Thyroid gland (tissue), 4 donors: ENCODE measurements around the gene DACH2. TPM values are rescaled to one million over a fixed set of nuclear protein-coding genes. Genes with fewer than 3 reads are reported as not detected.

Experiments used
- DNase-seq, 2 donors: peaks; one replicate each; pipeline ENCODE4 v3.0.0-alpha.2; 2019
- H3K27ac ChIP-seq, 3 donors: fragments of 200-600 bp; sonication (generic); 1 replicate in 2 of 3; 2 replicates in 1 of 3; pipeline ENCODE4 v1.5.1; 2016 to 2019; ENCODE audit warnings: mild to moderate bottlenecking in 1 of 3, moderate library complexity in 1 of 3
- H3K27me3 ChIP-seq: fragments of 200-600 bp; sonication (generic); one replicate; pipeline ENCODE4 v1.5.1; 2019
- H3K36me3 ChIP-seq, 2 donors: fragments of 200-600 bp; sonication (generic); one replicate each; pipeline ENCODE4 v1.5.1; 2016 to 2019
- H3K4me1 ChIP-seq, 2 donors: fragments of 200-600 bp; sonication (generic); one replicate each; pipeline ENCODE4 v1.5.1; 2017 to 2019
- H3K4me3 ChIP-seq, 3 donors: fragments of 200-600 bp; sonication (generic); replicated peaks in 1 of 3; 1 replicate in 2 of 3; 2 replicates in 1 of 3; pipeline ENCODE4 v1.5.1; 2016; ENCODE audit warnings: mild to moderate bottlenecking in 1 of 3
- H3K9me3 ChIP-seq: fragments of 200-600 bp; sonication (generic); one replicate; pipeline ENCODE4 v1.5.1; 2017
- POLR2A ChIP-seq, 2 donors: fragments of 450-650 bp; IDR thresholded peaks; one replicate each; pipeline ENCODE4 v1.6.1; 2017; ENCODE audit warnings: antibody characterized with exemption in 2 of 2, mild to moderate bottlenecking in 2 of 2, moderate library complexity in 1 of 2
- WGBS, 2 donors: methylation state at CpG; one replicate each; pipeline ENCODE4 v1.1.5; 2017; 5-methylcytosine and 5-hydroxymethylcytosine counted together
- intact Hi-C: fragments of 100-400 bp; cut with DNase I; formaldehyde crosslinking; loops from one replicate; pipeline ENCODE4 v1.15.1; 2023
- total RNA-seq, 4 donors: library from RNA; depleted of rRNA; stranded (reverse); fragments of >200 nt; gene quantifications; one replicate each; pipeline ENCODE4 v1.2.3, GENCODE V29; 2016
- TF ChIP-seq, protein P1 (sequence below), 6 experiments: fragments of 200-600 bp in 3 of 6; fragments of 450-650 bp in 3 of 6; sonication (generic) in 3 of 6; IDR thresholded peaks; one replicate each; pipeline ENCODE4 v1.5.1; 2016 to 2019; ENCODE audit warnings: antibody characterized with exemption in 6 of 6, mild to moderate bottlenecking in 2 of 6, inconsistent platforms in 1 of 6, moderate library complexity in 1 of 6

Gene DACH2
- total RNA-seq, 4 donors from 2014 or later: 0.13 to 0.54 (median 0.33) TPM; not detected in 1

DNA sequence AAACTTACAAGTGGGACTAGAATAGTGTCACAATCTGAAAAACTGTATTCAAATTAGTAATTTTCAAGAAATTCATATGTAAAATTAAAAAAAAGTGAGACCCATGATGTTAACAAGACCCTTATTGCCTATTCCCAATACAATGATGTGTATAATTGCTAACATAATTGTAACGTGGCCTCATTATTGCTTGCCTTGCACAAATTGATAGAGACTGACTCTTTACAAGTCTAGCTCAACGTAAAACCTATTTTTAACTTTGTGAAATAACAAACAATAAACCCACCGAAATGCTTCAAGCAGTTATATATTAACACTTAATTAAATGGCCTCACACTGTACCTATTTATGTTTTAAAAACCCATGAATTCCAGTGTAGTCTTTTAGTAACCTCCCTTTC lies 312.5 kb downstream of the DACH2 start:
- Histone ChIP-seq H3K4me1 (no peaks in the 10 kb centered on the region), H3K36me3 (no peaks in the 10 kb centered on the region), H3K9me3 (no peaks in the 10 kb centered on the region), H3K27ac (no peak overlapping the region), H3K27me3 (no peaks in the 10 kb centered on the region), H3K4me3 (no peak overlapping the region)
- intact Hi-C loops: no loop called here
- TF ChIP-seq, protein P1, sequence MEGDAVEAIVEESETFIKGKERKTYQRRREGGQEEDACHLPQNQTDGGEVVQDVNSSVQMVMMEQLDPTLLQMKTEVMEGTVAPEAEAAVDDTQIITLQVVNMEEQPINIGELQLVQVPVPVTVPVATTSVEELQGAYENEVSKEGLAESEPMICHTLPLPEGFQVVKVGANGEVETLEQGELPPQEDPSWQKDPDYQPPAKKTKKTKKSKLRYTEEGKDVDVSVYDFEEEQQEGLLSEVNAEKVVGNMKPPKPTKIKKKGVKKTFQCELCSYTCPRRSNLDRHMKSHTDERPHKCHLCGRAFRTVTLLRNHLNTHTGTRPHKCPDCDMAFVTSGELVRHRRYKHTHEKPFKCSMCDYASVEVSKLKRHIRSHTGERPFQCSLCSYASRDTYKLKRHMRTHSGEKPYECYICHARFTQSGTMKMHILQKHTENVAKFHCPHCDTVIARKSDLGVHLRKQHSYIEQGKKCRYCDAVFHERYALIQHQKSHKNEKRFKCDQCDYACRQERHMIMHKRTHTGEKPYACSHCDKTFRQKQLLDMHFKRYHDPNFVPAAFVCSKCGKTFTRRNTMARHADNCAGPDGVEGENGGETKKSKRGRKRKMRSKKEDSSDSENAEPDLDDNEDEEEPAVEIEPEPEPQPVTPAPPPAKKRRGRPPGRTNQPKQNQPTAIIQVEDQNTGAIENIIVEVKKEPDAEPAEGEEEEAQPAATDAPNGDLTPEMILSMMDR (IDR thresholded peaks at IDR 0.05): no peak
- no peak for TF ChIP-seq POLR2A (IDR thresholded peaks at IDR 0.05)
- no peak for DNase-seq
- WGBS, 2 donors: 79 to 85% methylated on average over 3 of the region's 3 CpGs

GRCh38 chrX:86504297-86504696 lies 356.0 kb downstream of the DACH2 start:
- no peak for DNase-seq
- WGBS, 2 donors: 94 to 97% methylated on average over 1 of the region's 1 CpG
- H3K9me3 ChIP-seq: no peaks in the 10 kb centered on the region
- H3K27ac ChIP-seq: no peak overlapping the region
- H3K36me3 ChIP-seq: no peaks in the 10 kb centered on the region
- no peaks in the 10 kb centered on the region for H3K4me1 ChIP-seq
- TF ChIP-seq, protein P1 (IDR thresholded peaks at IDR 0.05): no peak
- no peak for TF ChIP-seq POLR2A (IDR thresholded peaks at IDR 0.05)
- intact Hi-C loops: no loop called here
- no peaks in the 10 kb centered on the region for H3K27me3 ChIP-seq
- H3K4me3 ChIP-seq: no peak overlapping the region

DNA sequence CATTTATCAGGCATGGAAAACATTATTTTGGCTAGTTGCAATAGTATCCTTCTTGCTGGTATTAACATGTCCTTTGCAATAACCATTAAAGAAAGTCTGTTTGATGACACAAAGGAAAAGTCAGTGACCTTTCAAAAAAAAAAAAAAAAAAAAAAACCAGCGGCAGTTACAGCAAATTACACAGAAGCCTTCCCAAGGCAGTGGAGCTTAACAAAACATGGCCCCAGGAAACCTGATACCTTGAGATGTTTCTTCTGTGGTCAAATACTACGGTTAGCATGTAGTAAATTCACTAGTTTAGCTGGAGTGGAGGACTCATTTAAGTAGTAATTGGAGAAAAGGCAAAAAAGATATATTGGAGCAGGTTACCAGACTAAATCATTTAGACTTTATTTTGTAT lies 359.1 kb downstream of the DACH2 start:
- WGBS, 2 donors: 19 to 22% methylated on average over 2 of the region's 2 CpGs
- intact Hi-C loops: no loop called here
- H3K36me3 ChIP-seq: no peaks in the 10 kb centered on the region
- no peak overlapping the region for H3K4me3 ChIP-seq
- TF ChIP-seq, protein P1 (IDR thresholded peaks at IDR 0.05): no peak
- TF ChIP-seq POLR2A (IDR thresholded peaks at IDR 0.05): no peak
- DNase-seq: no peak
- H3K9me3 ChIP-seq: no peaks in the 10 kb centered on the region
- H3K27ac ChIP-seq: no peak overlapping the region
- H3K4me1 ChIP-seq: no peaks in the 10 kb centered on the region
- no peaks in the 10 kb centered on the region for H3K27me3 ChIP-seq

DNA sequence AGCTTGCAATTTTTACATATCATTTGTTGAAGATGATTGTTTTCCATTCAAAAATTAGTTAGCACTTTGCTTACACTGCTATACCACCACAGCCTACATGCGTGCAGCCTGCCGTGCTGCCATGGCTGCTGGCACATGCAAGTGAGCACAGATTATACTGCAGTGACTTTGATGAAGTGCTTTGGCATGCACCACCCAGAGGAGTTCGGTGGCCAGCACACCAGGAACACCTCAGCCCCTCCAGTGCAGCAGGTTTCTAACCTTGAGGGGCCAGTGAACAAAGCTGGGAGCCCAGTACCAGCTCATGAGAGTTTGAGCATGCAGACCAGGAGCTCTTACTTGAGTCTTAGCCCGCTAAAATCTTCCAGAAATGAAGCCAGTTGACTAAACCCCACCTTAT lies 431.5 kb downstream of the DACH2 start:
- WGBS, 2 donors: 74 to 97% methylated on average over 3 to 4 of the region's 4 CpGs
- intact Hi-C loops: no loop called here
- H3K36me3 ChIP-seq: no peaks in the 10 kb centered on the region

DNA sequence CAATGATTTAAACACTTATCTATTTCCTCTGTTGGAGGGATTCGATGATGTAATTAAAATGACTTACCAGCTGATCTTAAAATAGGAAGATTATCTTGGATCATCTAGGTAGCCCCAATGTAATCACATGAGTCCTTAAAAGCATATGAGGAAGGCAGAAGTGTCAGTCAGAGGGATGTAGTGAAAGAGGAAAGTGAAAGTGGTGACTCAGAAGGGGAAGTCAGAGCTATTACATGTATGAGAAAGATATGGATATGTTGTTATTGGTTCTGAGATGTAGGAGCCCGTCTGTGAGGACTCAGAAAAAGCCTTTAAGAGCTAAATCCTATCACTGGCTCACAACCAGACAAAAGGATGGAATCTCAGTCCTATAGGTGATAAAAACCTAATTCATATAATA lies 456.4 kb downstream of the DACH2 start:
- Histone ChIP-seq H3K4me1 (no peaks in the 10 kb centered on the region), H3K9me3 (no peaks in the 10 kb centered on the region), H3K4me3 (no peak overlapping the region), H3K27ac (no peak overlapping the region), H3K36me3 (no peaks in the 10 kb centered on the region), H3K27me3 (no peaks in the 10 kb centered on the region)
- TF ChIP-seq POLR2A (IDR thresholded peaks at IDR 0.05): no peak
- TF ChIP-seq, protein P1 (IDR thresholded peaks at IDR 0.05): no peak
- DNase-seq: no peak
- intact Hi-C loops: no loop called here
- WGBS, 2 donors: 61 to 62% methylated on average over 2 of the region's 2 CpGs

More for the DNA sequence above, 431.5 kb downstream of the DACH2 start:
- Histone ChIP-seq H3K27ac (no peak overlapping the region), H3K4me1 (no peaks in the 10 kb centered on the region), H3K4me3 (no peak overlapping the region), H3K9me3 (no peaks in the 10 kb centered on the region), H3K27me3 (no peaks in the 10 kb centered on the region)
- no peak for DNase-seq
- TF ChIP-seq, protein P1 (IDR thresholded peaks at IDR 0.05): no peak
- TF ChIP-seq POLR2A (IDR thresholded peaks at IDR 0.05): no peak
